Measurements from ENCODE around the gene AKAP8L. TPM values are rescaled to one million over a fixed set of nuclear protein-coding genes. Genes with fewer than 3 reads are reported as not detected.
A peak's percentile ranks its signal among the peaks of the same experiment; 100 is the strongest.

AKAP8L gene
- total and polyA plus RNA-seq, 2 of the 8 experiments (the other 6 are each of a cell fraction or from before 2014, with no cell fraction given), result 75.1 to 138 TPM

- Histone ChIP-seq H3K18ac (ENCODE audit: extremely low read depth, low read length) (peak overlapping the region; percentile 83), H2BK15ac (ENCODE audit: low read length) (no peak overlapping the region), H3K79me2 (ENCODE audit: control insufficient read depth in 1 of 2, insufficient read depth in 2 of 2, low read length in 2 of 2) (peaks cover 21 to 37% of the 10 kb centered on the region in 2 experiments), H3K23ac (ENCODE audit: insufficient read length) (no peak overlapping the region), H4K91ac (replicated peaks; ENCODE audit: insufficient read length, low read length) (peak overlapping the region; percentile 51), H3K4ac (replicated peaks; ENCODE audit: insufficient read length, low read depth, low read length) (no peak overlapping the region), H2BK20ac (ENCODE audit: low read length) (no peak overlapping the region), H2BK5ac (ENCODE audit: low read depth, low read length) (peak overlapping the region; percentile 41), H2BK120ac (replicated peaks; ENCODE audit: low read depth, low read length) (no peak overlapping the region), H3K4me2 (ENCODE audit: insufficient read depth in 1 of 2, low read depth in 2 of 2, low read length in 2 of 2) (peak overlapping the region; percentile 79 to 91), H2AK5ac (ENCODE audit: low read depth, low read length) (no peak overlapping the region), H4K8ac (ENCODE audit: extremely low read depth, insufficient read depth, low read length) (peak overlapping the region; percentile 39; the same call in 1 of the 2 replicates), H3K14ac (ENCODE audit: insufficient read length) (no peak overlapping the region), H2AFZ (ENCODE audit: low read length) (peak overlapping the region; percentile 11; the same call in 1 of the 2 replicates), H3K4me1 (replicated peaks in 1 of 4; ENCODE audit: control insufficient read depth in 3 of 4, insufficient read depth in 4 of 4, low read length in 3 of 4) (peaks cover 0 to 9% (median 6%) of the 10 kb centered on the region in 4 experiments; a peak in 6 of 7 replicates), H3K4me3 (ENCODE audit: extremely low read depth in 1 of 4, insufficient read depth in 2 of 4, low read depth in 3 of 4, low read length in 4 of 4) (peak overlapping the region; percentile 70 to 99 (median 82)), H3K79me1 (ENCODE audit: low read depth, low read length) (peaks cover 4% of the 10 kb centered on the region; the same call in 1 of the 2 replicates), H3K27me3 (replicated peaks in 1 of 4; ENCODE audit: control insufficient read depth in 3 of 4, extremely low read depth in 1 of 4, insufficient read depth in 3 of 4, low read length in 3 of 4) (no peaks in the 10 kb centered on the region), H3K36me3 (ENCODE audit: control insufficient read depth in 2 of 4, insufficient read depth in 4 of 4, low read length in 3 of 4) (peaks cover 0 to under 1% (median 0%) of the 10 kb centered on the region in 4 experiments; a peak in 2 of 8 replicates), H3K9me3 (ENCODE audit: insufficient read depth in 2 of 2, low read depth in 1 of 2, low read length in 1 of 2) (no peaks in the 10 kb centered on the region), H3K23me2 (ENCODE audit: low read depth, low read length) (peaks cover 10% of the 10 kb centered on the region), H4K20me1 (replicated peaks in 1 of 2; ENCODE audit: control insufficient read depth in 1 of 2, insufficient read depth in 2 of 2, low read length in 2 of 2) (peaks cover 5 to 21% of the 10 kb centered on the region in 2 experiments), H4K5ac (ENCODE audit: insufficient read length, low read depth, low read length) (peak overlapping the region; percentile 58), H3K56ac (replicated peaks; ENCODE audit: insufficient read length, low read depth, low read length) (peak overlapping the region; percentile 5), H3K9ac (replicated peaks in 1 of 4; ENCODE audit: extremely low read depth in 1 of 4, low read depth in 3 of 4, low read length in 3 of 4) (peak overlapping the region in 3 of 4 experiments; percentile 13 to 59 (median 51); a peak in 5 of 7 replicates), H3K27ac (ENCODE audit: low read depth, low read length) (peak overlapping the region; percentile 76; the same call in 1 of the 2 replicates), H2BK12ac (ENCODE audit: low read depth, low read length) (no peak overlapping the region)
- WGBS, 2 experiments (ENCODE audit: extremely low coverage in 1 of 2, insufficient coverage in 1 of 2, insufficient read length in 1 of 2, insufficient replicate concordance in 2 of 2, low coverage in 1 of 2, low lambda C conversion rate in 2 of 2, missing lambda C conversion rate in 1 of 2), result 2% methylated on average over 7 of the region's 56 CpGs; no CpG with 5 or more reads in 1 of the 2 experiments
- ChIA-PET POLR2A (ENCODE audit: partially characterized antibody) (interaction anchor here (0.5 to 5.6 kb wide), 39 partner anchors 9 to 402 kb away, joined by 3 to 60 read pairs (median 5); partner anchors contain the start of genes AKAP8L, BRD4, EPHX3 and NOTCH3), CTCF (ENCODE audit: partially characterized antibody) (interaction anchor here (0.5 to 1.1 kb wide), 2 partner anchors 39 to 186 kb away, joined by 3 read pairs; partner anchors contain the start of gene AKAP8L)
- peak; percentile 68 to 89 for DNase-seq (ENCODE audit: low read depth in 1 of 2, low spot score in 2 of 2)
- FAIRE-seq, result no peak
- TF ChIP-seq PHF8 (conservative IDR thresholded peaks at IDR 0.05; ENCODE audit: low read depth, low read length) (peak; percentile 19), KDM5A (IDR thresholded peaks at IDR 0.05; ENCODE audit: low read length) (0 out of 2 replicates have a peak, but pooled peaks have one; percentile 20), ASH2L (IDR thresholded peaks at IDR 0.05; ENCODE audit: low read length) (peak; percentile 65), SIN3A (conservative IDR thresholded peaks at IDR 0.05 in 1 of 2, IDR thresholded peaks at IDR 0.05 in 1 of 2; ENCODE audit: low read depth in 1 of 2, low read length in 2 of 2) (peak; percentile 8 to 37; a peak in 1 of 4 replicates), RBBP5 (IDR thresholded peaks at IDR 0.05; ENCODE audit: borderline replicate concordance, low read depth, low read length) (no peak), MAX (IDR thresholded peaks at IDR 0.05) (peak; percentile 47; the same call in 1 of the 2 replicates), TBP (IDR thresholded peaks at IDR 0.05; ENCODE audit: low read depth, low read length) (peak; percentile 41; the same call in 1 of the 2 replicates), SIX5 (IDR thresholded peaks at IDR 0.05; ENCODE audit: low read depth, low read length) (no peak), EP300 (IDR thresholded peaks at IDR 0.05; ENCODE audit: borderline replicate concordance in 1 of 2, low read depth in 2 of 2, low read length in 2 of 2) (peak in 1 of 2 experiments; percentile 13; a peak in 1 of 3 replicates), MAFK (IDR thresholded peaks at IDR 0.05; ENCODE audit: low read depth, low read length) (no peak)
Observed at GRCh38 chr19:15379999-15380647, 38.7 kb downstream of the AKAP8L start.

Data from H1 (cell line).